Endothelial cell of umbilical vein (primary cell): ENCODE measurements around the gene RNF11. TPM values are rescaled to one million over a fixed set of nuclear protein-coding genes. Genes with fewer than 3 reads are reported as not detected.

ENCODE experiments used
- BruUV-seq: library from RNA; stranded (reverse); fragments of 400-500 nt; replicated peaks from 2 replicates; lab custom pipeline; 2021; lab: Mats Ljungman, UMichigan
- CTCF ChIA-PET: fragments of 300-600, 350-600 bp; sonication (Branson Sonifier 250); formaldehyde crosslinking; loops from one replicate; lab custom pipeline; 2021; ENCODE audit warnings: antibody characterized with exemption, inconsistent platforms; lab: Charles Lee
- POLR2A ChIA-PET: fragments of 300-600, 350-600 bp; sonication (Branson Sonifier 250); formaldehyde crosslinking; loops from one replicate; lab custom pipeline; 2021; ENCODE audit warnings: antibody characterized with exemption, inconsistent platforms; lab: Charles Lee
- DNase-seq: peaks from one replicate; pipeline ENCODE4 v3.0.0-alpha.2; 2011; ENCODE audit warnings: low read depth, low spot score
- FAIRE-seq: peaks from 2 replicates; lab custom pipeline; 2011; peaks lifted over from hg19 to GRCh38; lab: Jason Lieb, UNC
- H2AFZ ChIP-seq: 2 replicates; pipeline ENCODE4 v1.6.0; 2012; ENCODE audit warnings: low read depth, low read length, control low read depth, inconsistent platforms
- H3K27ac ChIP-seq: 2 replicates; pipeline ENCODE4 v1.5.1; 2011; ENCODE audit warnings: low read depth, mild to moderate bottlenecking, control low read depth, low read length, moderate library complexity; ENCODE audit not compliant: insufficient read depth
- H3K27me3 ChIP-seq, 2 experiments: 2 replicates each; pipeline versions ENCODE4 v1.6.0 to v1.6.1; 2011; ENCODE audit warnings: low read length in 2 of 2, mixed read lengths in 1 of 2; ENCODE audit not compliant: control insufficient read depth in 2 of 2, insufficient read depth in 2 of 2
- H3K36me3 ChIP-seq, 2 experiments: 2 replicates in 1 of 2; 3 replicates in 1 of 2; pipeline ENCODE4 v1.5.1; 2011; ENCODE audit warnings: low read length in 2 of 2, mild to moderate bottlenecking in 1 of 2, moderate library complexity in 1 of 2; ENCODE audit not compliant: control insufficient read depth in 2 of 2, insufficient read depth in 2 of 2; ENCODE audit errors: extremely low read depth in 1 of 2
- H3K4me1 ChIP-seq: 3 replicates; pipeline ENCODE4 v1.5.1; 2011; ENCODE audit warnings: mild to moderate bottlenecking, low read length; ENCODE audit not compliant: control insufficient read depth, insufficient read depth; ENCODE audit errors: extremely low read depth
- H3K4me2 ChIP-seq: 2 replicates; pipeline ENCODE4 v1.6.1; 2011; ENCODE audit warnings: low read length, control low read depth, mixed read lengths; ENCODE audit not compliant: insufficient read depth
- H3K4me3 ChIP-seq, 3 experiments: fragments of 200-600 bp in 1 of 3; sonication (generic), shearing (Covaris generic) in 1 of 3; replicated peaks in 1 of 3; 2 replicates each; pipeline ENCODE4 v1.5.1; 2011 to 2016; ENCODE audit warnings: control low read depth in 3 of 3, low read length in 3 of 3, mild to moderate bottlenecking in 2 of 3, inconsistent platforms in 1 of 3, low read depth in 1 of 3, moderate library complexity in 1 of 3; ENCODE audit not compliant: insufficient read depth in 1 of 3
- H3K79me2 ChIP-seq: 2 replicates; pipeline ENCODE4 v1.6.0; 2012; ENCODE audit warnings: low read length, inconsistent platforms; ENCODE audit not compliant: control insufficient read depth, insufficient read depth
- H3K9ac ChIP-seq: replicated peaks from 2 replicates; pipeline ENCODE3; 2011; ENCODE audit warnings: low read length, control low read depth; ENCODE audit not compliant: insufficient read depth; ENCODE audit errors: extremely low read depth
- H3K9me1 ChIP-seq: replicated peaks from 3 replicates; pipeline ENCODE4 v1.6.0; 2011; ENCODE audit warnings: mild to moderate bottlenecking, low read length; ENCODE audit not compliant: control insufficient read depth, insufficient read depth; ENCODE audit errors: extremely low read depth
- H3K9me3 ChIP-seq: replicated peaks from 2 replicates; pipeline ENCODE4 v1.5.1; 2012; ENCODE audit warnings: low read length, inconsistent platforms; ENCODE audit not compliant: control insufficient read depth, insufficient read depth
- H4K20me1 ChIP-seq: replicated peaks from 2 replicates; pipeline ENCODE3; 2011; ENCODE audit warnings: mild to moderate bottlenecking, low read length; ENCODE audit not compliant: control insufficient read depth, insufficient read depth; ENCODE audit errors: extremely low read depth
- CTCF ChIP-seq, 2 donors: IDR thresholded peaks; 1 replicate in 1 of 2; 2 replicates in 1 of 2; pipeline ENCODE4 v1.5.1; 2011; ENCODE audit warnings: low read length in 2 of 2, mild to moderate bottlenecking in 2 of 2, moderate library complexity in 2 of 2, control low read depth in 1 of 2, inconsistent platforms in 1 of 2, low read depth in 1 of 2; ENCODE audit not compliant: insufficient read depth in 1 of 2; ENCODE audit errors: extremely low read depth in 1 of 2
- EZH2 ChIP-seq: IDR thresholded peaks from 2 replicates; pipeline ENCODE4 v1.6.1; 2012; ENCODE audit warnings: borderline replicate concordance, low read depth, mild to moderate bottlenecking, moderate library complexity, low read length, inconsistent platforms; ENCODE audit not compliant: severe bottlenecking
- FOS ChIP-seq: IDR thresholded peaks from 2 replicates; pipeline ENCODE4 v1.6.1; 2011; ENCODE audit warnings: mild to moderate bottlenecking, low read length, moderate library complexity, borderline replicate concordance; ENCODE audit not compliant: insufficient read depth
- GATA2 ChIP-seq: IDR thresholded peaks from 2 replicates; pipeline ENCODE4 v1.7.0; 2011; ENCODE audit warnings: low read depth, mild to moderate bottlenecking, moderate library complexity, mixed read lengths, low read length; ENCODE audit not compliant: insufficient read length, insufficient read depth
- MAX ChIP-seq: IDR thresholded peaks from 2 replicates; pipeline ENCODE4 v1.6.1; 2011; ENCODE audit not compliant: insufficient read depth, insufficient read length
- MYC ChIP-seq: IDR thresholded peaks from one replicate; pipeline ENCODE4 v1.6.1; 2011; ENCODE audit warnings: mild to moderate bottlenecking, low read depth, low read length
- POLR2A ChIP-seq: IDR thresholded peaks from 2 replicates; pipeline ENCODE4 v1.6.1; 2012; ENCODE audit warnings: low read depth, mild to moderate bottlenecking, control low read depth, low read length
- dilution Hi-C: fragments of 300-500 bp; cut with MboI; formaldehyde crosslinking; loops from one replicate; pipeline ENCODE4 v1.15.0; 2019; ENCODE audit warnings: low sequenced_read_pairs; ENCODE audit not compliant: extremely low pct_ligation_motif_present
- intact Hi-C: fragments of 100-400 bp; cut with micrococcal nuclease; formaldehyde crosslinking; loops from one replicate; pipeline ENCODE4 v1.10.0; 2022
- polyA plus RNA-seq, 4 experiments: library from polyadenylated mRNA; depleted of rRNA in 3 of 4; stranded (reverse) in 3 of 4; unstranded in 1 of 4; fragments of >200 nt; gene quantifications; 2 replicates each; pipeline versions ENCODE4 v1.2.1 to v1.2.3, GENCODE V29; 2011 to 2012; ENCODE audit warnings: missing spikeins in 1 of 4
- total RNA-seq: library from RNA; stranded (reverse); gene quantifications from 2 replicates; pipeline ENCODE4 v1.2.3, GENCODE V29; 2021

Gene RNF11
- total and polyA plus RNA-seq, 2 donors (not counting 3 experiments of a cell fraction or from before 2014, with no cell fraction given): 75.2 to 82.9 TPM

- dilution Hi-C loops: no loop called here
- Histone ChIP-seq H2AFZ (no peak overlapping the region), H3K9ac (no peak overlapping the region), H3K4me3 (no peak overlapping the region), H4K20me1 (no peaks in the 10 kb centered on the region), H3K9me1 (no peaks in the 10 kb centered on the region), H3K4me2 (no peak overlapping the region), H3K9me3 (no peaks in the 10 kb centered on the region), H3K79me2 (no peaks in the 10 kb centered on the region), H3K27ac (no peak overlapping the region), H3K36me3 (no peaks in the 10 kb centered on the region), H3K27me3 (peaks cover 0 to 2% of the 10 kb centered on the region in 2 experiments), H3K4me1 (peaks cover 3% of the 10 kb centered on the region)
- TF ChIP-seq FOS (no peak), POLR2A (no peak), MYC (no peak), EZH2 (no peak), MAX (no peak), CTCF (IDR thresholded peaks at IDR 0.05; ENCODE audit: extremely low read depth in 1 of 2, insufficient read depth in 1 of 2, low read depth in 1 of 2, low read length in 2 of 2) (peak; percentile 73 to 79), GATA2 (no peak)
- intact Hi-C loops: loop anchor here (1.0 to 2.0 kb wide), 7 partner anchors 108 to 821 kb away; no protein-coding TSS in a partner anchor
- FAIRE-seq (peak; percentile 74), DNase-seq (peak; percentile 66)
- BruUV-seq: no TSS peak
- ChIA-PET CTCF (interaction anchor here (0.5 to 5.6 kb wide), 36 partner anchors 9 to 822 kb away, joined by 3 to 123 read pairs (median 4); partner anchors contain the start of gene RNF11), POLR2A (no interaction called here)
These were observed 46.5 kb upstream of the RNF11 start for GRCh38 chr1:51189421-51190073.
